Activated CD8-positive, alpha-beta memory T cell treated with anti-CD3 and anti-CD28 coated beads, Interleukin-2, amount 50 U/mL, for 24 hours (primary cell): Measurements from ENCODE around the gene OPTC.
"Not testable (repeated sequence)": the region's sequence is repeated elsewhere in the genome, so short reads cannot be mapped to it uniquely, and the experiment has no call there.

Source experiments
- DNase-seq: peaks from one replicate; pipeline ENCODE4 v3.0.0-alpha.2; 2020; ENCODE audit errors: extremely low read depth

Gene OPTC

DNA sequence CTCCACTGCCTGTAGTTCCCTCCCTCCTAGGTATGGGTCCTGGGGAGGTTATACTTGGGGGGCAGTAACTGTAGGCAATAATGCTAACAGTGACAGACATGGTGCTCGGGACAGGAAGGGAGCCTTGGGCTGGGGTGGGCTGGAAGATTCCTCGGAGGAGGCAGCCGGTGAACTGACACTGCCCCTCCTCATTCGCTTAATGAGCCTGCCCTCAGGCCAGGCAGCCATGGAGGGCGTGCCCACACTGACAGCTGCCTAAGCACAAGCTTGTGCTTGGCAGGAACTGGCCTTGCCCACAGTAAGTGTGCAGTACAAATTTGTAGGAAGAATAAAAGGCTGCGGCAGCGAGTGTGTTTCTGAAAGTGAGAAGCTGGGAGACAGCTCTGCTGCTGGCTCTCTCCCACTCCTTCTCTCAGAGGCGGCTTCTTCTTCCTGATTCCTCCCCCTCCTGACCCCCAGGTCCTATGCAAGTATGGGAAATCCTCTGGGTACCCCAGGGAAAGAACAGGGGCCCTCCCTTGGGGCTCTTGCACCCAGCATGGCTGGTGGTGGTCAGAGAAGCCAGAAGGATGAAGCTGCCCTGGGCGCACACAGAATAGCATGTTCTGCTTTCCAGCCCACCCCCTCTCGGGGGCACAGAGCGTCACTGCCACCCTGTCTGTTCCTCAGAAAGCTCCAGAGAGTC lies 23.6 kb downstream of the OPTC start:
- DNase-seq: no peak

DNA sequence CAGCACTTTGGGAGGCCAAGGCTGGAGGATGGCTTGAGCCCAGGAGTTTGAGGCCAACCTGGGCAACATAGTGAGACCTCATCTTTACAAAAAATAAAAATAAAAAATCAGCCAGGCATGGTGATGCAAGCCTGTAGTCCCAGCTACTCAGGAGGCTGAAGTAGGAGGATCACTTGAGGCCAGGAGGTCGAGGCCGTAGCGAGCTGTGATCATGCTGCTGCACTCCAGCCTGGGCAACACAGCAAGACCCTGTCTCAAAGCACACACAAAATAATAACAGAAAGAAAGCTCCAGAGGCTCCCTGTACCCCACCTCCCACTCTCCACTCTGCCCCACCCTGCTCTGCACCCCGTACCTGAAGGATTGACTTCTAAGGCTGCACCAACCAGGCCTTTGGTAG lies 24.2 kb downstream of the OPTC start:
- DNase-seq: not testable (repeated sequence)

DNA sequence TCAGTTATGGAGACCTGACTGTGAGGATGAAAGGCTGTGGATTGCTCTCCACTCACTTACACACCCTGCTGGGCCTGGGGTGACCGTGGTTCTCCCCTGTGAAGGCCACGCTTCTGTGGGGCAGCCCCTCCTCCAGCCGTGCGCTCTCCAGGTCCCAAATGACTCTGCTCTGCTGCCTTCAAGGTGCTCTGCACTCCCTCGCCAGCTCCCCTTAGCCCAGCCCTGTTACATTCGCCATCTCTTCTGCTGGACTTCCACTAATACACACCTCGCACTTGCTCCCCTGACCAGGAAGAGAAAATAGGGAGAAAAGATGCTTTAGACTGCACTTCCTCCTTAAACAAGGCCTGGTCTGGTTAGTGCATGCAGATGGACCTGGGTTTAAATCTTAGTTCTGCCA lies 24.6 kb downstream of the OPTC start:
- DNase-seq: no peak

DNA sequence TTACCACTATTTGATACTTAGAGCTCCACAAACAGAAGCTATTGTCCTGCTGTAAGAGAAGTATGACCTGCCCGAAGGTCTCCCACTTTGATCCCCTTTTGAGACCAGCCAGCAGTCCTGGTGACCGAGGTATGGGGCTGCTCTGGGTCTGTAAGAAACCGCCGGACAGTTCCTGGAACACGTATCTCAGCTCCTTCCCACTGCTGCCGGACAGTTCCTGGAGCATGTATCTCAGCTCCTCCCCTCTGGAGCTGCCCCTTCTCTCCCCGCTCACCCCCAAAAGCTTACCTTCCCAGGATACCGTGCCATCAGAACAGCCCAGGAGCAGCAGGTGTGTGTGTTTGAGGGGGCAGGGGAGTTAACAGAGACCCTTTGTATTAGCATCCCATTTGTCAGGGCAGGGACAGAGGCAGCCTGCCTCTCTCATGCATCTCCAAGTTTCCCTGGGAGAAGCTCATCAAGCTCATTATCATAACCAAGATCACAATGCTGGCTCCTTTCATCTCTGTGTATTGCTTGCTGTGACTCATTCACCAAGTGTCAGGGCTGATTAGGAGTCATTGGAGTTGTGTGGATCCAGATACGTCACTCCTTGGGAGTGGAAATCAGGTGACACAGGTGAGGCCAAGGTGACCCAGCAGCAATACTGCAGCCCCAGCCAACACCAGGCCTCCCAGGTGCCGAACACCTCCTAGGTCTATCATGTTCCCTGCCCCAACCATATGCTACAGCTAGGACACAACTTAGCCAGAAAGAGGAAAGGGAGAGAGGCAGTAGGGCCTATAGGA lies 25.3 kb downstream of the OPTC start:
- DNase-seq: no peak

DNA sequence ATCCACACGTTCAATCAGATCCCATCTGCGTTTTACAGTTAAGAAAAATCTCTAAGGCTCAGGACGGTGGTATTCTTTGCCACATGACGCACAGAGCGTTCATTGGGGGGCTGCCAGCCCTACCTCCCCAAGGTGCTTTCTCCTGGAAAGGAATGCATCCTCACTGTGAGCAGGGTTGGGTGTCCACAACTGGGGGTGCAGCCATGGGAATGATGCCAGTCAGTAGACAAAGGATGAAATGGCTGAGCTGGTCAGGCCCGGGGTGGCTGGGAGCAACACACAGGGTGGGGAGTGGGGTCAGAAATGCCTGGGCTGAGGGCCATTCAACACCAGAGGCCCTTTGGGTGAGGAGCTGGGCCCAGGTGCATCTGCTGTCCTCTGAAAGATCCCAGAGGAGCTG lies 25.9 kb downstream of the OPTC start:
- no peak for DNase-seq

DNA sequence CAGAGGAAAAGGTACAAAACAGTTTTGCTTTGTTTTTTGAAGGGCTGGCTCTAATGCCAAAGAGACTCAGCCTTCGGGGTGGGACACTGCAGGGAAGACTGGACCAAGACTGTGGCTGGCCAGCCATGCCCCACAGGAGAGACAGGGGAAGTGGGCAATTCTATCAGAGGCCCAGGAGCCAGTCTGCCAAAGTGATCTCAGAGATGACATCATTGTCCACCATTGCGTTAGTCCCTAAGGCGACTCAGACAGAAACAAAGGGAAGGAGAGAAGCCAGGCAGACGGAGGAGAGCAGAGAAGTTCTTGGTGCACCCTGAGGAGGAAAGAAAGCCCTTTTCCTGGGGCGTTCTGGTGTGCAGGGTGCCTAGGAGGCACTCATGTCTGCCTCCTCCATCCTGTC lies 26.4 kb downstream of the OPTC start:
- no peak for DNase-seq

DNA sequence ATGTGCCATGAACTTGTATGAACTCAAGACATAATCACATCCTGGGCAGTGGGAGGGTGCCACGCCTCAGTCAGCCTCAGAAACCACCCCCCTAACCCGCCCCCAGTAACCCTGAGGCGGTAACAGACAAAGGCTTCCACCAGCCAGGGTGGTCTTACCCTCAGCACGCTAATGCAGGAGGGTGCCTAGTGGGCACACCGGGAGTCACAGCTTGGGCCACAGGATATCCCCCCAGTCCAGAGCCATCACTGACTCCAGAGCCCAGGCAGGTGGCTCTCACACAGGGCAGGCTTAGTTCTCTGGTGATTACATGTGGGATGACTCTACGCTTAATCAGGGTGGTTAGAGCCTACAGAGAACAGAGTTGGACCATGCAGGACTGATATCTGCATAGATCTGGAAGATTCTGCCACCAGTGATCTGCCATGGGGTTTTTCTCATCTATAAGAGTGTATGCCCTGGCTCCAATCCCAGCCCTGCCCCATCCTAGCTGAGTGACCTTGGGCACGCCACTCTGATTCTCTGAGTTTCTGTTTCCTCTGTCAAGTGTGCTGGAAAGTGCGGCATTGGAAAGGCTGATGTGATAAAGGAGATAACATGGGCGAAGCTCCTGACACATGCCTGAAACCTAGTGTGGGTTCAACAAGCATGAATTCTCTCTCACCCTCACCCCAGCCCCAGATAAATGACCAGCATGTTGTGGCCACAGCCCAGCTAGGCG lies 27.3 kb downstream of the OPTC start:
- no peak for DNase-seq

DNA sequence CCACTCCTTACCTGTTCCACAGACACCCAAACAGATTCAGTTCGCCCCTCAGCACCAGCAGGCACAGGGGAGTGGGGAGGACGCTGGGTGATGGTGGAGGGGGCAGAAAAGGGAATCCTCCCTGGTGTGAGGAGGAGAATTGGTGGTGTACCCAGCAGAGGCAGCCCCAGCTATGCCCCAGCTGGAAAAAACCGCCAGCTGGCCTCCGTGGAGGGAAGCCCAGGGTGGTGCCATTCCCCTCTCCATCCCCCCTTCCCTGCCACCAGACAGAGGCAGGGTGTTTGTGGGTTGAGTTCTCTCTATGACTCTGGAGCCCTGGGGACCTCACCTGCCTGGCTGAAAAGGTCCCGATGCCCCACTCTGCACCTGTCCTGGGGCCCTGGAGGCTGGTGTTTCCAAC lies 27.9 kb downstream of the OPTC start:
- no peak for DNase-seq

DNA sequence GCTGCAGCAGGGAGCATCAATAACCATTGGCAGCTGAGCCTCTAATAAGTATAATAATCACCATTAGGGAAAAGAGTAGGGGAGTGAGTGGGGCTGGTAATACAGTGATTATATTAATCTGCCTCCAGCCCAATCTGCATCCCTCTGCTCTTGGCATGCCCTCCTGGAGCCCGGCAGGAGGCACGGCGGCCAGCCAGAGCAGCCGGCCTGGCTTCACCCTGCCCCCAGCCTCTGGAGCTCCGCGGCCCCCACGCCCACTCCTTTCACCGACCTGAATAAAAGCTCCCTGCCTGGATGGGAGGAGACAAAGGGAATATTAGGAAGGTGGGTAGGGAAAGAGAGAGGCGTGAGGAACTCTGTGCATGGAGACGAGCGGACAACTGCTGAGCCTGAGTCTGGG lies 28.3 kb downstream of the OPTC start:
- DNase-seq: no peak

DNA sequence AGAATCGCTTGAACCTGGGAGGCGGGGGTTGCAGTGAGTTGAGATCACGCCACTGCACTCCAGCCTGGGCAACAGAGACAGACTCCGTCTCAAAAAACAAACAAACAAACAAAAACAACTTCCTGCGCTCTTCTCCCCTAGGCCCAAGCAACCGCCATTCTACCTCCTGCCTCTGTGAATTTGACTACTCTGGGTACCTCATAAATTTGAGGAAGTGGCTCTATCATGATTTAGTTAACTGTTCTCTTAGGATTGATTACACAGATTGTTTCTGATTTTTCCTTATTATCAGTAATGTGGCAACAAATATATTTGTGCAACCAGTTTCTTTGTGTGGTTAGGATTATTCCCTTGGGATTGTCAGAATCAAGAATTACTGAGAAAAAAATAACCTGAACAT lies 29.7 kb downstream of the OPTC start:
- no peak for DNase-seq

DNA sequence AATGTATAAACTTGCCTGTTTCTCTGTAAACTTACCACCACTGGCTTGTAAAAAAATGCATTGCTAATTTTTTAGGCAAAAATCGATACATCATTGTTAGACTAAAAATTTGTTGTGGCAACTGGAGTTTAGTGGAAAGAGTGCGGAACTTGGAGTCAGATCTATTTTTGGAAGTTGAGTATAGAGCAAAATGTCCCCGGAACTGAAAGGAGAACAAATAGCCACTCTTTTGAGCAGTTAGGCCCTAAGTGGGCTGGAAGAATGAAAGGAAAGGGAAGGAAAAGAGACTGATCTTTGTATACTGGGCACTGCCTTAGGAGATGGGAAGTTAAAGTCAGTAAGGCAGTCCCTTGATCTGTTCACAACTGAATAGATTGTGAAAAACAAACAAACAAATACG lies 30.2 kb downstream of the OPTC start:
- DNase-seq: no peak

DNA sequence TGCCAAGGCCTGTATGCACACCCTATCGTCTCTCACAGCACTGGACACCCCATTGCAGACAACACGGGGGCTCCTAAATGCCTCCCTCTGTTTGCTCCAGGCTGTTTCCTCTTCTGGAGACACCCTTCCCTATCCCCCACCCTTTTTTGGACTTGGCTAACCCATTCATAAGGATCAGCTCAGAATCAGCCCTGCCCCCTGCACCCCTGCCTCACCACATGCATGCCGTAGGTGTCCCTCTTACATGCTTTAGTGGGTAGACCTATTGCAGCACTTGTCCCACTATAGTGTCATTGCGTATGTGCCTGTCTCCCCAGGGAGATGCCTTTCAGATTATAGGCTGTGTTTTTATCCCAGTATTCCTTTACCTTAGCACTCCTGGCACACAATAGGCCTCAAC lies 30.9 kb downstream of the OPTC start:
- DNase-seq: no peak

DNA sequence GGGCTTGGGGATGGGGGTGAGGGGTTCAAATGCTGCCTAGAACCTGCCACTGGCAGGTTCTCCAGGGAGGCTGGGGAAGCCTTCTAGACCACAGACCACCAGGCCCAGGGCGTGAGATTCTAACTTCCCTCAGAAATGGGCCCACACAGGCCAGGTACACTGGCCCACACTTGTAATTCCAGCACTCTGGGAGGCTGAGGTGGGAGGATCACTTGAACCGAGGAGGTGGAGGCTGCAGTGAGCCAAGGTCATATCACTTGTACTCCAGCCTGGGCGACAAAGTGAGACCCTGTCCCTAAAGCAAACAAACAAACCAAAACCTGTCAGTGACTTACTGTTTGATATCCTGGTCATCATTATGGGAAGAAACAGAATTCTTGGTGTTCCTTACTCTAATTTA lies 31.7 kb downstream of the OPTC start:
- no peak for DNase-seq

DNA sequence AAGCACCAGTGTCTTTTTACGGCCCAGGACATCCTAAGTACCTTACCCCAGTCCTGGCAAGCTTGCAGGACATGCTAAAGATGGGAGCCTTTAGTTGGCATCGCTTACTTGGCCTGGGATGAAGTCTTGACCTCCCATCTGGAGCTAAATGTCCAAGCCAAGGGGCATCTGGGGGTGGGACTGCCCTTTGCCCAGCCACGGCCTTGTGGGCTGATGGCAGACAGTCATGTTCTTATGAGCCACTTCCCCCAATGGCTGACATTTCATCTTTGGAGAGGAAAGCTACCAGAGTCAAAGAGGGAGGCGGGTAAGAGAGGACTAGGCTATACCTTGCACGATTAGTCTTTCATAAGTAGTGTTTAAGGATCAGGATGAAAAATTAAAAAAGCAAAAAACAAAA lies 32.2 kb downstream of the OPTC start:
- DNase-seq: no peak

DNA sequence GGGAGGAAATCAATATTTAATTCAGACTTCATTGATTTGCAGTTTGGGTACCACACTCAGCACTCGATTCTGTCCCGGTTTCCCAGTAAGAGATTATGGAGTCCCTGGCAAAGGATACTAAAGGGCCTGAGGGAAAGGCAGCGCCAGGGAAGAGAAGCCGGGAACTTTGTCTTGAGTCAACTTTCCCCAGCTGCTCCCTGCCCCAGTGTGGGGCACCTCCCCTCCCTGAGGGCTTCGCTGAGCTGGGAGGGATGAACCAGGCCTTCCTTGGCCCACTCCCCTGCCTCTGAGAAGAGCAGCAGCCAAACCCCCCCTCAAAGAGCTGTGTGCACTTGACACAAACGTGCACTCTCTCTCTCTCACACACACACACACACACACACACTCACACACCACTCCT lies 32.6 kb downstream of the OPTC start:
- no peak for DNase-seq

DNA sequence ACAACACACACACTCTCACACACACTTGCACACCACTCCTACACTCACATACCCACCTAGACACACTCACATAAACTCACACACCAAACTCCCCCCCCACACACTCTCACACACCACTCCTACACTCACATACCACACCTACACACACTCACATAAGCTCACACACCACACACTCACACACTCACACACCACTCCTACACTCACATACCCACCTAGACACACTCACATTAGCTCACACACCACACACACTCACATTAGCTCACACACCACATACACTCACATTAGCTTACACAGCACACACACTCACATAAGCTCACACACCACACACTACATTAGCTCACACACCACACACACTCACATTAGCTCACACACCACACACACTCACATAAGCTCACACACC lies 33.1 kb downstream of the OPTC start:
- no peak for DNase-seq

DNA sequence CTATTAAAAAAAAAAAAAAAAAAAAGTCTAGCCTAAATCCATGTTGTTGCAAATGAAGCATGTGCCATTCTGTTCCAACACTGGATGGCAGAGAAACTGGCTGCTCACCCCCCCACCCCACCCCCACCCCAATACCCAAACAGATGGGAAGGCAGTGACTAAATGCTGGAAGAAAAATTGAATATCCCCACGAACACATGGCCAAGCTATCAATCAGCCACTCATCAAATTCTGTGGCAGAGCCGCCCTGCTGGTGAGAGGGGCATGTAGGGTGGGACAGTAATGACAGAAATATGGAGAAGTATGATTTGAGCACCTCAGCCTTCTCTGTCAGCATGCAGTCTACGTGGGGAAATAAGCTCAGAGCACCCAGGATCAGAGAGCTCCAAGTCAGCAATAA lies 34.1 kb downstream of the OPTC start:
- DNase-seq: no peak

DNA sequence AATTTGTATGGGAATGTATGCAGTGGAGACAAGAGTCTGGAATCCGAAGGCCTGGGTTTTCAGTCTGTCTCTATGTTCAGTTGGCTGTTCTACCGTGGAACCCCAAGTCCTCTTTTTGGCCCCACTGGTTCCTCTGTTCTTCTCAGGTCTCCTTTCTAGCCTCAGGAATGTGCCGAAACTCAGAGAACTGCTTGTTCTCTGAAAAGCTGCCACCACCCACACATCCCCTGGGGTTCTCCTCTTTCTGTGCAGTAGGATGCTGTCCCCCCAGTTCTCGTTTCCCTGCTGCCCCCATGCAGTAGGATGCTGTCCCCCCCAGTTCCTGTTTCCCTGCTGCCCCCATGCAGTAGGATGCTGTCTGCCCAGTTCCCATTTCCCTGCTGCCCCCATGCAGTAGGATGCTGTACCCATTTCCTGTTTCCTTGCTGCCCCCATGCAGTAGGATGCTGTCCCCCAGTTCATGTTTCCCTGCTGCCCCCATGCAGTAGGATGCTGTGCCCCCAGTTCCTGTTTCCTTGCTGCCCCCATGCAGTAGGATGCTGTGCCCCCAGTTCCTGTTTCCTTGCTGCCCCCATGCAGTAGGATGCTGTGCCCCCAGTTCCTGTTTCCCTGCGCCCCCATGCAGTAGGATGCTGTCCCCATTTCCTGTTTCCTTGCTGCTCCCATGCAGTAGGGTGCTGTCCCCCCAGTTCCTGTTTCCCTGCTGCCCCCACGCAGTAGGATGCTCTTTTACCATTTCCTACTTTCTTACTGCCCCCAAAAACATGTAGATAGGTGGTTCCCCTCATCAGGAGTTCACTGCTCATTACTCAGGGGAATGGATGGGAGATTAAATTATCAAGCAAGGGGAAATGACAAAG lies 35.3 kb downstream of the OPTC start:
- no peak for DNase-seq

DNA sequence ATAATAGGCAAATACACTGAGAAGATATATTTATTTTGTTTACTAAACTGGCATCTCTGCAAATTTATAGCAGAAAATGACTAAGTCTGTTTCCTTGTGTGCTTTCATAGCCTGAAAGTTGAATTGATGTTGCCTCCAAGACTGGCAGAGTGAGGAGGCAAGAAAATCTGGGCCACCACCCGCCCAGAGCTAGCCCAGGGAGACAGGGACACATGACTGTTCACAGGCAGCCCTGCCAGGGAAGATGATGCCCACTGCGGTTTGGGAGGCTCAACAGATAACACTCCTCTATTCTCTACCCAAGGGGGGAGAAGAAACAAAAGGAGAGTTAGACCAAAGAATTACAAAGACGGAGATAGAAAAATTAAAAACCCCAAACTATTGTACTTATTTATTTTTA lies 37.1 kb downstream of the OPTC start:
- DNase-seq: no peak

DNA sequence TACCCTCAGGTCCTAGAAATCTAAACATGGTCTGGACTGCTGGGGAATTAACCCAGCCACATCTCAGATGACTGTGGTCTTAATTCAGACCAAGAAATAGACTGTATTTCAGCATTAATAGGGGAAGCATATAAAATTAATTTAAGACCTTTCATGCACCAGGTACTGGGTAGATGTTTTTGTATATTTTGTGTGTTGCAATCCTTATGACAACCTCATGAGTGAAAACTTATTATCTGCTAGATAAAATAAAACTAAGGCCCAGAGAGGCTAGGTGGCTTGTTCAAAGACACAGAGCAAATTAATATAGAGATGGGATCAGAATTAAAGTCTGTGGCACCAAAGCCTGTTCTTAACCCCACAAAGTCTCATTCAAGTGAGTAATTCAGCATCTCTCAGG lies 40.1 kb downstream of the OPTC start:
- DNase-seq: no peak

DNA sequence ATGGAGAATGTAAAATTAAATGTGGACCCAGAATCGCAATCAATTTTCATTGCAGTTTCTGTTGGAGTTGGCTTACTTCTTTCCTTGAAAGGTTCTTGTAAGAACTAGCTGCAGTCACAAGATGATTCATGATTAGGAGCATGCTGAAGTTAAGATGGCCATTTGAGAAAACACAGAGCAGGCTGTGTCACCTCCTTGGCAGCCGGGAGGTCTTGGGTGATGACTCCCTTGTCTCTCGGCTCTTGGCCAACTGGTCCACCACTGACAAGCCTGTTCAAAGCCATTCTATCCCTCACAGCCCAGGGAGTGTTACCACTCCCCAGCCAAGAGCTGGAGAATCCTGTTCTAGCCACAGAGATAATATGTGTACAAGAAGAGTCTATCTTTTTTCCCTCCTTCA lies 40.6 kb downstream of the OPTC start:
- no peak for DNase-seq

DNA sequence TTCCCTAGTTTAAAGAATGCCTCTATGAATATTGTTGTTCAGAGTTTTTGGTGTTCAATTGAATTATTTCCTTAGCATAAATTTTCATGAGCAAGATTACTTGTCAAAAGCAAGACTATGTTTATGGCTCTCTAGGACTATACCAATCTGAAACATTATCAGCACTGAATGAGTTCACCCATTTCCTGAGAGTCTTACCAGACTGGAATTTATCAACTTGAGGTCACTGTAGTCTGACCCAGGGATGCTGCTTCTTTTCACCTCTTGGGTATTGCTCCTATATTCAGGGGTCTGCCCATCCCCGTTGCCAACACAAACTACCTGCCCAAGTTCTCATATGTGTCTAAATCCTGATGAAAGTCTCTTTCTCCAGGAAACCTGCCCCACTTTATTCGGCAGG lies 42.6 kb downstream of the OPTC start:
- DNase-seq: no peak
